Measurements from ENCODE around the gene TMEM234.

Gene TMEM234

DNA sequence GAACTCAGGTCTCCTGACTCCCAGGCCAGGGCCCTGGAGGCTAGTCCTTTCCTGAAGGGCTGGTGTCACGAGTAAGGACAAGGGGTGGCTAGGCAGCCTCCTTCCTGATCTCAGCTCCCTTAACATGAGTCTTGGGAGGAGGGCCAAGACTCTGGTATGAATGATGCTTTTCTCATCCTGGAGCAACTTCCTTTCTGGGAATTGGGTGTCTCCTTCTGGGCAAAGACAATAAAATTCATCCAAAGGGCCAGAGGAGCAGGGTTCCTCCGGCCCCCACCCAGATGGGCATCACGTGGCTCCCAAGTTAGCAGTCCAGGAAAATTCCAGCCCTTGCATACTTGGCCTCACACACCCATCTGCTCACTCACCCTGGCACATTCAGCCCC lies 24.7 kb upstream of the TMEM234 start, which contains the start of gene FAM167B:
TSS of gene FAM167B (plus strand) at position 335 of the 386 bp plus-strand sequence. CDS start 200 bp downstream, outside the sequence.
- Histone ChIP-seq H3K79me2 (no peaks in the 10 kb centered on the region), H3K9me3 (ENCODE audit: control insufficient read depth, low read length) (no peaks in the 10 kb centered on the region), H3K27ac (peak within 1 kb of the TSS; percentile 60), H2AFZ (peak within 1 kb of the TSS; percentile 64), H3K4me3 (ENCODE audit: low read depth, low read length) (peak within 1 kb of the TSS; percentile 5), H3K36me3 (ENCODE audit: control insufficient read depth, insufficient read depth, low read length) (no peaks in the 10 kb centered on the region), H3K4me2 (ENCODE audit: low read length) (no peak within 1 kb of the TSS), H3K9ac (no peak within 1 kb of the TSS), H3K4me1 (peaks cover 2% of the 10 kb centered on the region), H3K27me3 (ENCODE audit: control insufficient read depth, insufficient read depth, low read length) (no peaks in the 10 kb centered on the region)
- TF ChIP-seq, protein P1, sequence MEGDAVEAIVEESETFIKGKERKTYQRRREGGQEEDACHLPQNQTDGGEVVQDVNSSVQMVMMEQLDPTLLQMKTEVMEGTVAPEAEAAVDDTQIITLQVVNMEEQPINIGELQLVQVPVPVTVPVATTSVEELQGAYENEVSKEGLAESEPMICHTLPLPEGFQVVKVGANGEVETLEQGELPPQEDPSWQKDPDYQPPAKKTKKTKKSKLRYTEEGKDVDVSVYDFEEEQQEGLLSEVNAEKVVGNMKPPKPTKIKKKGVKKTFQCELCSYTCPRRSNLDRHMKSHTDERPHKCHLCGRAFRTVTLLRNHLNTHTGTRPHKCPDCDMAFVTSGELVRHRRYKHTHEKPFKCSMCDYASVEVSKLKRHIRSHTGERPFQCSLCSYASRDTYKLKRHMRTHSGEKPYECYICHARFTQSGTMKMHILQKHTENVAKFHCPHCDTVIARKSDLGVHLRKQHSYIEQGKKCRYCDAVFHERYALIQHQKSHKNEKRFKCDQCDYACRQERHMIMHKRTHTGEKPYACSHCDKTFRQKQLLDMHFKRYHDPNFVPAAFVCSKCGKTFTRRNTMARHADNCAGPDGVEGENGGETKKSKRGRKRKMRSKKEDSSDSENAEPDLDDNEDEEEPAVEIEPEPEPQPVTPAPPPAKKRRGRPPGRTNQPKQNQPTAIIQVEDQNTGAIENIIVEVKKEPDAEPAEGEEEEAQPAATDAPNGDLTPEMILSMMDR (IDR thresholded peaks at IDR 0.05): no peak

DNA sequence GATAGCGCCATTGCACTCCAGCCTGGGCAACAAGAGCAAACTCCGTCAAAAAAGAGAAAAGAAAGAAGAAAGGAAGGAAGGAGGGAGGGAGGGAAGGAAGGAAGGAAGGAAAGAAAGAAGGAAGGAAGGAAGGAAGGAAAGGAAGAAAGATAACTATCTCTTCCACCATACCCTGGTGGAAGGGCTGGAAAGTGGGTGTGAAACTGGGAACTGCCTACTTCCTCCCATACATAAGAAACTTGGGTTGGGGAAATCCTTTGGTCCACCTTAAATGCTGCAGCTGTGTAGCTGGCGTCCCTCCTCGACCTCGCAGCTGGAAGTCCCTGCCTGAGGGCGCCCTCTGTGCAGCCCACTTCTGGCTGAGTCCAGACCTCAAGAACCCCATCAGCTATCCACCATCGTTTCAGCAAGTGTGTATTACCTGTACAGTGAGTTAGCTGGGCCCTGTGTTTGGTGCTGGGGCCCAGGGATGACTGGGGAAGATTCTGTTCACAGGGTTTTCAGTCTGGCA lies 20.2 kb upstream of the TMEM234 start:
- Histone ChIP-seq H3K4me2 (ENCODE audit: low read length) (no peak overlapping the region), H3K9me3 (ENCODE audit: control insufficient read depth, low read length) (no peaks in the 10 kb centered on the region), H3K79me2 (no peaks in the 10 kb centered on the region), H3K9ac (no peak overlapping the region), H3K27ac (no peak overlapping the region), H2AFZ (no peak overlapping the region), H3K36me3 (ENCODE audit: control insufficient read depth, insufficient read depth, low read length) (no peaks in the 10 kb centered on the region), H3K27me3 (ENCODE audit: control insufficient read depth, insufficient read depth, low read length) (no peaks in the 10 kb centered on the region), H3K4me3 (ENCODE audit: low read depth, low read length) (no peak overlapping the region), H3K4me1 (no peaks in the 10 kb centered on the region)
- TF ChIP-seq, protein P1 (IDR thresholded peaks at IDR 0.05): no peak

DNA sequence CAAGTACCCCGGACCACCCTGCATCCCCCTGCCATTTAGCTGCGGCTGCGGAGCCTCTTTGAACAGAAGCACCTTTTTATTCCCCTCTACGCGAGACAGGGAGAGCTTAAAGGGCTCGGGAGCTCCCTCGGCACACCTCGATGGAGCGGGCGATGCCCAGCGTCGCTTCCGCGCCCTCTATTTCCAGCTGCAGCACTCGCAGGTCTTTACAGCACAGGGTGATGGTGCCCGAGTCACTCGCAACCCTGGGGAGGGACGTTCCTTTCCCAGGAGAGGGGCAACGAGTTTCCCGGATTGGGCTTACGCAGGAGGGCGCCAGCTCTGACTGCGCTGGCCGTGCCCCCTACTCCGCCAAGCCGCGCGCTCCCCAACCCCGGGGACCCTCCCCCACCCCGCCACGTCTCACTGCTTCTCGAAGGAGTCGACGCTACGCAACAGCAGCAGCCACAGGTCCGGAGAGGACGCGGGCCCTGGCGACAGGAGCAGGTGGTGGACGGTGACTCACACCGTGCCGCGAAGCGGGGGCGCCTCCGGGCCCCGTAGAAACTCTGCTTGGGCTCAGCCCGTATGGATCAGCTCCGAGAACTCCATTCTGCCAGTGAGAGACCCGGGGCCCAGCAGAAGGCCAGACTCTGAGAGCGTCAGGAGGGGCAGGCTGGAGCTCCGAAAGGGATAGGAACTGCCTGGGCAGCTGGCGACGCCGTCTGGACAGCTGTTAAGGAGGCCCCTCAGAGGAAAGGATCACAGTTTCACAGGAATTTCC lies 19.0 kb upstream of the TMEM234 start:
- Histone ChIP-seq H3K27me3 (ENCODE audit: control insufficient read depth, insufficient read depth, low read length) (no peaks in the 10 kb centered on the region), H3K27ac (peak overlapping the region; percentile 60), H3K4me2 (ENCODE audit: low read length) (peak overlapping the region; percentile 92), H3K4me3 (ENCODE audit: low read depth, low read length) (peak overlapping the region; percentile 58), H3K79me2 (no peaks in the 10 kb centered on the region), H3K36me3 (ENCODE audit: control insufficient read depth, insufficient read depth, low read length) (no peaks in the 10 kb centered on the region), H3K9ac (no peak overlapping the region), H3K9me3 (ENCODE audit: control insufficient read depth, low read length) (no peaks in the 10 kb centered on the region), H2AFZ (peak overlapping the region; percentile 80), H3K4me1 (no peaks in the 10 kb centered on the region)
- TF ChIP-seq, protein P1 (IDR thresholded peaks at IDR 0.05): no peak

GRCh38 chr1:32240140-32240951 lies 18.2 kb upstream of the TMEM234 start:
- Histone ChIP-seq H3K9ac (no peak overlapping the region), H3K36me3 (ENCODE audit: control insufficient read depth, insufficient read depth, low read length) (no peaks in the 10 kb centered on the region), H3K27me3 (ENCODE audit: control insufficient read depth, insufficient read depth, low read length) (no peaks in the 10 kb centered on the region), H3K4me3 (ENCODE audit: low read depth, low read length) (peak overlapping the region; percentile 58), H3K9me3 (ENCODE audit: control insufficient read depth, low read length) (no peaks in the 10 kb centered on the region), H3K4me2 (ENCODE audit: low read length) (peak overlapping the region; percentile 92), H3K27ac (peak overlapping the region; percentile 60), H3K79me2 (no peaks in the 10 kb centered on the region), H3K4me1 (no peaks in the 10 kb centered on the region), H2AFZ (peak overlapping the region; percentile 80)
- TF ChIP-seq, protein P1 (IDR thresholded peaks at IDR 0.05): peak; percentile 16

All from parathyroid adenoma (tissue), 2 donors.